Skin of body (tissue), 2 donors: Measurements from ENCODE around the gene WRAP53. TPM values are rescaled to one million over a fixed set of nuclear protein-coding genes. Genes with fewer than 3 reads are reported as not detected.

Source experiments
- DNase-seq: peaks from one replicate; lab custom pipeline; 2025; lab: John Stamatoyannopoulos, UW
- total RNA-seq: library from RNA; depleted of rRNA; stranded (reverse); fragments of >200 nt; gene quantifications from one replicate; pipeline ENCODE4 v1.2.3, GENCODE V29; 2014

The WRAP53 gene
- total RNA-seq, 1 donor from 2014 or later = 3.2 TPM

DNA sequence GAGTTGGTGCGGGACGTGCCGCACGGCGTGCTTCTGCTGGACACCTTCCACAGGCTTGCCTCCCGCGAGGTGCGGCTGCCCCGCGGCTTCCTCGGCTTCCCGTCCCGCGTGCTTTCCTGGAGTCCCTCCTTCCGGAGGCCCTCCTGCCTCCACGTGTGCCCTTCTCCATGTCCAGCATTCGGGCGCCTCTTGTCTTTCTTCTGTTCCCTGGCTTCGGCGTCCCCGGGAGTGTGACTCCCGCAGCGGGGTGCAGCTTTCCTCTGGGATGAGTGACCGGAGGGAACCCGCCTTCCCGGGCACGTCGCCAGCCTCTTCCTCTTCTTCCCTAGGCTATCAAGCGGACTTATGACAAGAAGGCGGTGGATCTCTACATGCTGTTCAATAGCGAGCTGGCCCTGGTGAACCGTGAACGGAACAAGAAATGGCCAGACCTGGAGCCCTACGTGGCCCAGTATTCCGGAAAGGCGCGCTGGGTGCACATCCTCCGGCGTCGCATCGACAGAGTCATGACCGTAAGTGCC, 52.3 kb downstream of the WRAP53 start:
- DNase-seq = no peak

DNA sequence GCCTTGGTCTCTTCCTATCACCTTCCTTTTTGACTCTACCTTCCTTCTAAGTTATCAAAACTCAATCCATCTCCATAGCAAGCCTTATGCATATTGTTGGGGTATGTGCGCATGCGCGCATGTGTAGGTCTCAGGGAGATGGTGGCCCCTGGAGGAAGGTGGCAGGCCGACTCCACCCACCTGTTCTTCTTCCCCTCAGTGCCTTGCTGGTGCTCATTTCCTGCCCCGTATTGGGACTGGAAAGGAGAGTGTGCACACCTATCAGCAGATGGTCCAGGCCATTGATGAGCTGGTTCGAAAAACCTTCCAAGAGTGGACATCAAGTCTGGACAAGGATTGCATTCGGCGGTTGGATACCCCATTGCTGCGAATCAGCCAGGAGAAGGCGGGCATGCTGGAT, 54.5 kb downstream of the WRAP53 start:
- no peak for DNase-seq

- DNase-seq = no peak
Measured at GRCh38 chr17:7744416-7744815, 56.1 kb downstream of the WRAP53 start.

DNA sequence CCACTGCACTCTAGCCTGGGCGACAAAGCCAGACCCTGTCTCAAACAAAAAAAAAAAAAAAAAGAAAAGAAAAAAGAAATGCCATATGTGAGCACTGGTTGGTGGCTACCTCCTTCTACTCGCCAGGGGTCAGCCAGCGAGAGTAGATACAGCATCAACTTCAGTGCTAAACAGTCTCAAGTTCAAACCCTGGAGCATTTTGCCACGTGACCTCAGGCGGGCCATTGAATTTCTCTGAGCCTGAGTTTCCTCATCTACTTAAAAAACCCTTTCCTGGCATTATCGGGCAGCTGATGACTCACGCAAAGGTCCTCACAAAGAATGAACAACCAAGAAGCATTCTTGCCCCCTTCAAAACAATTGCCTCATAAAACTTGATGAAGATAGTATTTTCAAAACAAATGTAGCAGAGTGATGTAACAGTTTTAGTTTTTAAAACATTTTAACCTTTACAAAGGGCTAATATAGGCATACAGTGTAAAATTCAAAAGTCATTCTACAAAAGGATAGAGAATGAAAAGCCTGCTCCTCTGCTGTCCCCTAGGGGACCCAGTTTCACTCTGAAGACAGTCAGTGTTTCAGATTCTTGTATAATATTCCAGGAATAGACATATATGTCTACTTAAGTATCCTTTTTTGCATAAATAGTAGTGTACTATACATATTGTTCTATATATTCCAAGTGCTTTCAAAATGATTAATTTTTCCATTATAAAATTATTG, 57.6 kb downstream of the WRAP53 start:
- DNase-seq = peak; percentile 9

GRCh38 chr17:7747635-7748071, 59.4 kb downstream of the WRAP53 start:
- DNase-seq = no peak

- DNase-seq = peak; percentile 46
Measured at GRCh38 chr17:7748076-7748775, 59.9 kb downstream of the WRAP53 start.

DNA sequence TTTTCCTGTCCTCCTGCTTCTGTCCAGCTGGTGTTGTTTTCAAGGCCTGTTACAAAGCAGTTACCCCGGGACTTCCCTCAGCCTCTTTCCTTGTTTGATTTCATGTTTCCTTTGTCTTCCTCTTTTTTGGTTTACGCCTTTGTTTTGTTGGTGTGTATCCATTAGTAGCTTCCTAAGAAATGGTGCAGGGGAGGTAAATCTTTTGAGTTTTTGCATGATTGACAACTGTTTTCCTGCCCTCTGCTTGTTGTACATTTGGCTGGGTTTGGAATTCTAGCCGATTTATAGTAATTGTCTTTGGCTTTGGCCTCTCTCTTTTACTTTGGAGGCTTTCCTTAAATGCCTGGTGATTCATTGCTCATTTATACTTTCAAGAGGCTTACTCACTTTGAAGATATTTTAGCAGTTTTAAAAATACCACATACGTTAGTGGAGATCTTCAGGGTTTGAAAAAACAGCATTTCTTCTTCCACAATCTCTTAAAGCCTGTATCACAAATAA, 62.1 kb downstream of the WRAP53 start:
- DNase-seq = no peak

Other genes starting within 250 kb of the WRAP53 start
- gene FGF11, start 249.0 kb upstream of the WRAP53 start, total RNA-seq = 3.4 TPM
- 12.5 TPM for gene CHRNB1, start 243.4 kb upstream of the WRAP53 start, total RNA-seq
- gene ZBTB4, start 208.8 kb upstream of the WRAP53 start, total RNA-seq = 16.7 TPM
- not detected for gene SLC35G6, start 207.0 kb upstream of the WRAP53 start, total RNA-seq
- gene POLR2A, start 204.1 kb upstream of the WRAP53 start, total RNA-seq = 73.0 TPM
- gene TNFSF12, start 139.4 kb upstream of the WRAP53 start, total RNA-seq = 4.5 TPM
- gene TNFSF13, start 129.7 kb upstream of the WRAP53 start, total RNA-seq = 1.7 TPM
- 29.8 TPM for gene SENP3, start 126.6 kb upstream of the WRAP53 start, total RNA-seq
- 9.2 TPM for gene CD68, start 108.8 kb upstream of the WRAP53 start, total RNA-seq
- gene MPDU1, start 104.6 kb upstream of the WRAP53 start, total RNA-seq = 30.7 TPM
- gene SOX15, start 98.4 kb upstream of the WRAP53 start, total RNA-seq = 7.8 TPM
- 25.5 TPM for gene FXR2, start 73.6 kb upstream of the WRAP53 start, total RNA-seq
- 33.8 TPM for gene SAT2, start 60.7 kb upstream of the WRAP53 start, total RNA-seq
- 0.49 TPM for gene SHBG, start 58.3 kb upstream of the WRAP53 start, total RNA-seq
- 2.9 TPM for gene ATP1B2, start 37.6 kb upstream of the WRAP53 start, total RNA-seq
- gene TP53, start 987 bp upstream of the WRAP53 start, total RNA-seq = 30.2 TPM
- gene EFNB3, start 16.7 kb downstream of the WRAP53 start, total RNA-seq = 3.9 TPM
- gene DNAH2, start 29.3 kb downstream of the WRAP53 start, total RNA-seq = 0.10 TPM
- gene KDM6B, start 145.7 kb downstream of the WRAP53 start, total RNA-seq = 30.6 TPM
- gene TMEM88, start 166.6 kb downstream of the WRAP53 start, total RNA-seq = 3.6 TPM
- gene NAA38, start 169.1 kb downstream of the WRAP53 start, total RNA-seq = 39.9 TPM
- 7.7 TPM for gene CYB5D1, start 169.5 kb downstream of the WRAP53 start, total RNA-seq
- 111 TPM for gene CHD3, start 200.3 kb downstream of the WRAP53 start, total RNA-seq
- gene RNF227, start 227.8 kb downstream of the WRAP53 start, total RNA-seq = 9.3 TPM
- gene KCNAB3, start 241.4 kb downstream of the WRAP53 start, total RNA-seq = 2.2 TPM
- 26.0 TPM for gene TRAPPC1, start 243.5 kb downstream of the WRAP53 start, total RNA-seq
- 25.4 TPM for gene CNTROB, start 243.7 kb downstream of the WRAP53 start, total RNA-seq